Smooth muscle cell (in vitro differentiated cells): ENCODE measurements around the gene OCA2. TPM values are rescaled to one million over a fixed set of nuclear protein-coding genes. Genes with fewer than 3 reads are reported as not detected.
"Not testable (repeated sequence)": the region's sequence is repeated elsewhere in the genome, so short reads cannot be mapped to it uniquely, and the experiment has no call there.

Source experiments
- DNase-seq: peaks from one replicate; lab custom pipeline; 2025; ENCODE audit not compliant: unreplicated experiment; lab: John Stamatoyannopoulos, UW
- H2AFZ ChIP-seq: fragments of 200-600 bp; sonication (generic); 2 replicates; pipeline ENCODE4 v1.6.0; 2016; ENCODE audit warnings: antibody characterized with exemption, low read depth, mild to moderate bottlenecking
- H3F3A ChIP-seq: fragments of 200-600 bp; sonication (generic); 2 replicates; pipeline ENCODE4 v1.6.0; 2017; ENCODE audit warnings: antibody characterized with exemption, low read depth
- H3K27ac ChIP-seq: fragments of 200-600 bp; sonication (generic); 2 replicates; pipeline ENCODE4 v1.5.1; 2016; ENCODE audit warnings: low read depth, mild to moderate bottlenecking
- H3K27me3 ChIP-seq: fragments of 200-600 bp; sonication (generic); 2 replicates; pipeline ENCODE4 v1.6.1; 2016; ENCODE audit warnings: low read depth, mild to moderate bottlenecking
- H3K36me3 ChIP-seq: fragments of 200-600 bp; sonication (generic); 2 replicates; pipeline ENCODE4 v1.5.1; 2016; ENCODE audit warnings: low read depth
- H3K4me1 ChIP-seq: fragments of 200-600 bp; sonication (generic); 2 replicates; pipeline ENCODE4 v1.5.1; 2016; ENCODE audit warnings: low read depth
- H3K4me2 ChIP-seq: fragments of 200-600 bp; sonication (generic); 2 replicates; pipeline ENCODE4 v1.6.0; 2016; ENCODE audit warnings: mild to moderate bottlenecking
- H3K4me3 ChIP-seq: fragments of 200-600 bp; sonication (generic); 2 replicates; pipeline ENCODE4 v1.5.1; 2016; ENCODE audit warnings: mild to moderate bottlenecking
- H3K79me2 ChIP-seq: fragments of 200-600 bp; sonication (generic); 2 replicates; pipeline ENCODE4 v1.6.0; 2016; ENCODE audit warnings: low read depth, mild to moderate bottlenecking
- H3K9ac ChIP-seq: fragments of 200-600 bp; sonication (generic); 2 replicates; pipeline ENCODE4 v1.6.0; 2016; ENCODE audit warnings: low read depth
- H3K9me3 ChIP-seq: fragments of 200-600 bp; sonication (generic); replicated peaks from 2 replicates; pipeline ENCODE4 v1.5.1; 2016; ENCODE audit warnings: low read depth
- H4K20me1 ChIP-seq: fragments of 200-600 bp; sonication (generic); 2 replicates; pipeline ENCODE4 v1.6.0; 2016; ENCODE audit warnings: low read depth
- WGBS: methylation state at CpG from one replicate; pipeline ENCODE4 v1.1.7; 2016; ENCODE audit warnings: low lambda C conversion rate; 5-methylcytosine and 5-hydroxymethylcytosine counted together
- polyA plus RNA-seq: library from polyadenylated mRNA; unstranded; fragments of >200 nt; fragmentation: Nextera tagmentation; extraction: Ambion mirVana; gene quantifications from 2 replicates; pipeline ENCODE4 v1.2.1, GENCODE V29; 2016
- total RNA-seq: library from RNA; depleted of rRNA; stranded (reverse); fragments of >200 nt; gene quantifications from 2 replicates; pipeline ENCODE4 v1.2.3, GENCODE V29; 2014
- TF ChIP-seq, protein P1 (sequence below): fragments of 200-600 bp; sonication (generic); IDR thresholded peaks from 2 replicates; pipeline ENCODE4 v1.5.1; 2017; ENCODE audit warnings: borderline replicate concordance, mild to moderate bottlenecking, antibody characterized with exemption; ENCODE audit not compliant: insufficient read depth, poor library complexity, severe bottlenecking

OCA2 gene
- total and polyA plus RNA-seq, 2 experiments from 2014 or later, result 0.16 TPM; not detected in 1

DNA sequence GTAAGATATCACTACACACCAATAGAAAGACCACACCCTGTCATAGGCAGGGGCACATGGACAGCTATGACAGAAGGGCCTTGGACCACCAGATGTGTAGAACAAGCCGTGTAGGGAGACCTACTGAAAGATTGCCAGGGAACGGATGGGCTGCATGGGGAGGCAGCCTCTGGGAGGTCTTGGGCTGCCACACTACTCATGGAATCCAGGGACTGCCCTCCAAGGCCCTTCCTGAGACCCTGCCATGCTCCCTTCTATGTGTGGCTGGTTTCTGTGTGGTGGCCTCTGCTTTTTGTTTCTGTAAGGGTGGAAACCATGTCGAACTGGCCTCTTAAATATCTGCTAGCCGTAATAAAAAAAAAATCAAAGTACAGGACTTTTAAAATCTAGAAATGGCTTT lies 86.9 kb downstream of the OCA2 start:
- no peaks in the 10 kb centered on the region for H3K79me2 ChIP-seq
- H3K27me3 ChIP-seq, result no peaks in the 10 kb centered on the region
- H3F3A ChIP-seq, result no peaks in the 10 kb centered on the region
- WGBS, result 91% methylated on average over 4 of the region's 4 CpGs
- no peaks in the 10 kb centered on the region for H4K20me1 ChIP-seq
- H2AFZ ChIP-seq, result no peak overlapping the region
- DNase-seq, result no peak
- H3K9ac ChIP-seq, result no peak overlapping the region
- H3K9me3 ChIP-seq, result no peaks in the 10 kb centered on the region
- H3K4me1 ChIP-seq, result no peaks in the 10 kb centered on the region
- H3K27ac ChIP-seq, result no peak overlapping the region
- H3K36me3 ChIP-seq, result no peaks in the 10 kb centered on the region
- no peak overlapping the region for H3K4me2 ChIP-seq
- H3K4me3 ChIP-seq, result no peak overlapping the region
- TF ChIP-seq, protein P1, sequence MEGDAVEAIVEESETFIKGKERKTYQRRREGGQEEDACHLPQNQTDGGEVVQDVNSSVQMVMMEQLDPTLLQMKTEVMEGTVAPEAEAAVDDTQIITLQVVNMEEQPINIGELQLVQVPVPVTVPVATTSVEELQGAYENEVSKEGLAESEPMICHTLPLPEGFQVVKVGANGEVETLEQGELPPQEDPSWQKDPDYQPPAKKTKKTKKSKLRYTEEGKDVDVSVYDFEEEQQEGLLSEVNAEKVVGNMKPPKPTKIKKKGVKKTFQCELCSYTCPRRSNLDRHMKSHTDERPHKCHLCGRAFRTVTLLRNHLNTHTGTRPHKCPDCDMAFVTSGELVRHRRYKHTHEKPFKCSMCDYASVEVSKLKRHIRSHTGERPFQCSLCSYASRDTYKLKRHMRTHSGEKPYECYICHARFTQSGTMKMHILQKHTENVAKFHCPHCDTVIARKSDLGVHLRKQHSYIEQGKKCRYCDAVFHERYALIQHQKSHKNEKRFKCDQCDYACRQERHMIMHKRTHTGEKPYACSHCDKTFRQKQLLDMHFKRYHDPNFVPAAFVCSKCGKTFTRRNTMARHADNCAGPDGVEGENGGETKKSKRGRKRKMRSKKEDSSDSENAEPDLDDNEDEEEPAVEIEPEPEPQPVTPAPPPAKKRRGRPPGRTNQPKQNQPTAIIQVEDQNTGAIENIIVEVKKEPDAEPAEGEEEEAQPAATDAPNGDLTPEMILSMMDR, result no peak

DNA sequence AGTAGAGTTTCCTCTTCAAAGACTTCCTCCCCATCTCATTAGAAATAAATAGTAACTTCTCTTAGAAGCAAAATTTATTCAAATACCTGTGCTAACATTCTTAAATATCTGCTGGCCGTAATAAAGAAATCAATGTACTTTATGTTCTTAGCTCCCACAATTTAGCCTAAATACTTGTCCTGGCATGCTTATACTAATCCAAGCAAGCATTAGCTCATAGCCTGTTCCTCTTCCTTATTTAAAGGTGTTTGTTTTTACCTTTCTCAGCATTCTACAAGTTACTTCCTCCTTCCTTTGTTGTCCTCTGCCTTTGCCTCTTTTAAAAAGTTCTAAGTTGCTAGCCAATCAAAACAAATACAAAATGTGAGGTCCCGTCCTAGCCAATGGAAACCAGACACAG lies 90.9 kb downstream of the OCA2 start:
- not testable (repeated sequence) for H3F3A ChIP-seq, H3K9me3 ChIP-seq, H3K79me2 ChIP-seq, H2AFZ ChIP-seq, H3K4me3 ChIP-seq, H3K27ac ChIP-seq, H3K4me2 ChIP-seq, H3K9ac ChIP-seq, H3K27me3 ChIP-seq, H3K36me3 ChIP-seq, DNase-seq, H4K20me1 ChIP-seq, H3K4me1 ChIP-seq
- WGBS, result 80% methylated on average over 2 of the region's 2 CpGs

DNA sequence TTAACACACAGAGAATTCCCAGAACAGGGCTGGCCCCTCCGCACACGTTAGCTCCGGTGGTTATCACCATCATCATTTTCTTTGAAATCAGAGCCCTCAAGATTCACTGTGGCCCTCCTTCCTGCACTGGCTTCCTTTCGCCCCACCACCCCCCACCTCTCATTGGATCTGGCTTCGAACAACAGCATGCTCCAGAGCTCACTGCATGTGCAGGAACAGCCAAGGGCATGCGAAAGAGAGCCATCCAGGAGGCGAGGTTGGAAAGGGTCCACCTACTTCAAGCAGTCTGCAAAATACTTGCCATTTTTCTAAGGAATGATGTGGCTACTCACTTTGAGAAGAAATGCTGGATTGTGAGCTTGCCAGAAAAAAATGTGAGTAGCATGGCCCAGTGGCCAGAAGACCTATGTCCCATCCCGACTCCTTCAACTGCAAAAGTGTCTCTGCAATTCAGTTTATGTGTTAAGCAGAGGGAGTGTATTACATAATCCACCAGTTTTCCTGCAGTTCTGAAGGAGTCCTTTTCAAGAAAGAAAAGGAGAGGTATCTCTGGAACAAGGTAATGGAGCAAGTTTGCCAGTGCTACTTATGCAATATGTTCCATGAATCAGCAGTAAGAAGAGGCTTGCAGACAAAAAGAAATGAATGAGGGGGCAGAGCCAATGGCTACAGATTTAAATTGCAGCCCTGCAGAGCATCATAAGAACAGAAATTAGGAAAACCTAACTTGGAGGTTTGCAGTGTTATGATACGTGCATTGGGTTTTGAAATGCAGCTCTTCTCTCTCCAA lies 92.8 kb downstream of the OCA2 start:
- Histone ChIP-seq H2AFZ (no peak overlapping the region), H3K9ac (no peak overlapping the region), H3K9me3 (no peaks in the 10 kb centered on the region), H3K4me1 (no peaks in the 10 kb centered on the region), H3K36me3 (no peaks in the 10 kb centered on the region), H3K79me2 (no peaks in the 10 kb centered on the region), H3K27ac (no peak overlapping the region), H3K4me2 (no peak overlapping the region), H3K27me3 (no peaks in the 10 kb centered on the region), H3K4me3 (no peak overlapping the region), H4K20me1 (no peaks in the 10 kb centered on the region), H3F3A (no peaks in the 10 kb centered on the region)
- DNase-seq, result no peak
- WGBS, result 92% methylated on average over 9 of the region's 9 CpGs
- TF ChIP-seq, protein P1, result no peak

DNA sequence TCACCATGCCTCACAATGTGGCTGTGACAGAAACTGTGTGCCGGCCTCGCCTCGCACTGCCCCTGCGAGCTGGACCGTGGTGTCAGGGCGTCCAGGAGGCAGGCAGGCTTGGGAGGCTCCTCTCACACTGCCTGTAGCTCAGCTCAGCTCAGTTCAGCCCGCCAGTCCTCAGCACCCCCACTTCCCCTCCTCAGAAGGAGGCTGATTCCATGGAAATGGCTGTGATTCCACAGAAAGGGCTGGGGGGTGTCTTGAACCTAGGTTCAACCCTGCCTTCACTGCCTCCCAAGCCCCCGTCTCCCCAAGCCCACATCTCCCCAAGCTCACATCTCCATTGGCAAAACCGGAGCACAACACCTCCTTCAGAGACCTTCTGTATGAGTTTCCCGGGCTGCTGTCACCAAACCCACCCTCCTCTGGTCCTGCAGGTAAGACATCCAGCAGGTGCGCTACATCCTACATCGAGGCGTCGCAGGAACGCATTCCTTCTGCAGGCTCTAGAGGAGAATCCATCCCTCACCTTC lies 94.0 kb downstream of the OCA2 start:
- no peak overlapping the region for H3K9ac ChIP-seq
- TF ChIP-seq, protein P1, result no peak
- no peaks in the 10 kb centered on the region for H3K79me2 ChIP-seq
- no peaks in the 10 kb centered on the region for H3F3A ChIP-seq
- H3K4me1 ChIP-seq, result no peaks in the 10 kb centered on the region
- no peak for DNase-seq
- H4K20me1 ChIP-seq, result no peaks in the 10 kb centered on the region
- H3K9me3 ChIP-seq, result no peaks in the 10 kb centered on the region
- no peaks in the 10 kb centered on the region for H3K27me3 ChIP-seq
- no peak overlapping the region for H3K27ac ChIP-seq
- H2AFZ ChIP-seq, result no peak overlapping the region
- no peak overlapping the region for H3K4me3 ChIP-seq
- 97% methylated on average over 15 of the region's 15 CpGs for WGBS
- no peaks in the 10 kb centered on the region for H3K36me3 ChIP-seq
- no peak overlapping the region for H3K4me2 ChIP-seq
